CD4-positive, alpha-beta T cell treated with Interleukin-21 for 1 hour (primary cell): ENCODE results near the gene ADARB2.
"Not testable (repeated sequence)": the region's sequence is repeated elsewhere in the genome, so short reads cannot be mapped to it uniquely, and the experiment has no call there.

Experiments
- DNase-seq: peaks from one replicate; pipeline ENCODE4 v3.0.0-alpha.2; 2020

ADARB2 gene

GRCh38 chr10:1451362-1451888, 285.9 kb downstream of the ADARB2 start:
- DNase-seq, result no peak

GRCh38 chr10:1449572-1450205, 287.6 kb downstream of the ADARB2 start:
- no peak for DNase-seq

GRCh38 chr10:1449021-1449420, 288.3 kb downstream of the ADARB2 start:
- no peak for DNase-seq

- no peak for DNase-seq
Measured at GRCh38 chr10:1448252-1448930, 288.9 kb downstream of the ADARB2 start.

GRCh38 chr10:1444826-1445225, 292.5 kb downstream of the ADARB2 start:
- no peak for DNase-seq

GRCh38 chr10:1440897-1441296, 296.4 kb downstream of the ADARB2 start:
- no peak for DNase-seq

- no peak for DNase-seq
Measured at GRCh38 chr10:1434912-1435692, 302.2 kb downstream of the ADARB2 start.

GRCh38 chr10:1434202-1434601, 303.1 kb downstream of the ADARB2 start:
- no peak for DNase-seq

- DNase-seq, result no peak
Measured at GRCh38 chr10:1432161-1432560, 305.2 kb downstream of the ADARB2 start.

- no peak for DNase-seq
Measured at GRCh38 chr10:1431229-1431628, 306.1 kb downstream of the ADARB2 start.

GRCh38 chr10:1427521-1428186, 309.7 kb downstream of the ADARB2 start:
- DNase-seq, result not testable (repeated sequence)

GRCh38 chr10:1426786-1427185, 310.5 kb downstream of the ADARB2 start:
- DNase-seq, result no peak

- DNase-seq, result no peak
Measured at GRCh38 chr10:1425879-1426278, 311.4 kb downstream of the ADARB2 start.

GRCh38 chr10:1424648-1425047, 312.7 kb downstream of the ADARB2 start:
- DNase-seq, result no peak

- no peak for DNase-seq
Measured at GRCh38 chr10:1423676-1424253, 313.6 kb downstream of the ADARB2 start.

GRCh38 chr10:1422275-1422674, 315.1 kb downstream of the ADARB2 start:
- DNase-seq, result no peak

GRCh38 chr10:1420661-1421362, 316.5 kb downstream of the ADARB2 start:
- peak; percentile 36 for DNase-seq

GRCh38 chr10:1419796-1420610, 317.3 kb downstream of the ADARB2 start:
- no peak for DNase-seq

GRCh38 chr10:1418031-1418550, 319.2 kb downstream of the ADARB2 start:
- no peak for DNase-seq

GRCh38 chr10:1417574-1417973, 319.8 kb downstream of the ADARB2 start:
- DNase-seq, result no peak

- no peak for DNase-seq
Measured at GRCh38 chr10:1416456-1417037, 320.8 kb downstream of the ADARB2 start.
